Muscle of leg (tissue), 11 donors: ENCODE results near the gene RPAP3. TPM values are rescaled to one million over a fixed set of nuclear protein-coding genes. Genes with fewer than 3 reads are reported as not detected.

Source experiments
- DNase-seq: peaks from one replicate; pipeline ENCODE4 v3.0.0; 2013
- H3K27ac ChIP-seq: one replicate; pipeline ENCODE4 v1.5.1; 2013; ENCODE audit warnings: mild to moderate bottlenecking, low read length, control low read depth
- H3K27me3 ChIP-seq: one replicate; pipeline ENCODE4 v1.6.1; 2013; ENCODE audit warnings: low read length; ENCODE audit not compliant: control insufficient read depth, insufficient read depth
- H3K36me3 ChIP-seq: one replicate; pipeline ENCODE4 v1.6.1; 2013; ENCODE audit warnings: low read length; ENCODE audit not compliant: control insufficient read depth, insufficient read depth
- H3K4me1 ChIP-seq: one replicate; pipeline ENCODE4 v1.6.1; 2013; ENCODE audit warnings: low read length; ENCODE audit not compliant: control insufficient read depth, insufficient read depth
- H3K4me3 ChIP-seq: one replicate; pipeline ENCODE4 v1.5.1; 2013; ENCODE audit warnings: low read length, control low read depth
- H3K9me3 ChIP-seq: replicated peaks from 2 replicates; pipeline ENCODE4 v1.6.1; 2013; ENCODE audit warnings: low read depth, low read length; ENCODE audit not compliant: control insufficient read depth
- WGBS: methylation state at CpG from one replicate; pipeline ENCODE4 v1.1.5; 2013; ENCODE audit warnings: missing lambda C conversion rate; ENCODE audit not compliant: insufficient coverage; 5-methylcytosine and 5-hydroxymethylcytosine counted together
- polyA plus RNA-seq, 8 donors: library from polyadenylated mRNA; unstranded; fragments of 120-200 nt; gene quantifications; one replicate each; pipeline versions ENCODE4 v1.2.1 to v1.2.3, GENCODE V29; 2013; ENCODE audit warnings: inconsistent platforms in 1 of 8, low replicate concordance in 1 of 8; ENCODE audit not compliant: insufficient read length in 8 of 8, insufficient read depth in 1 of 8
- total RNA-seq: library from RNA; stranded (reverse); fragments of 120-200 nt; gene quantifications from one replicate; pipeline ENCODE4 v1.2.4, GENCODE V29; 2013

The RPAP3 gene
- total and polyA plus RNA-seq, 9 donors = 18.0 to 28.1 (median 24.7) TPM

DNA sequence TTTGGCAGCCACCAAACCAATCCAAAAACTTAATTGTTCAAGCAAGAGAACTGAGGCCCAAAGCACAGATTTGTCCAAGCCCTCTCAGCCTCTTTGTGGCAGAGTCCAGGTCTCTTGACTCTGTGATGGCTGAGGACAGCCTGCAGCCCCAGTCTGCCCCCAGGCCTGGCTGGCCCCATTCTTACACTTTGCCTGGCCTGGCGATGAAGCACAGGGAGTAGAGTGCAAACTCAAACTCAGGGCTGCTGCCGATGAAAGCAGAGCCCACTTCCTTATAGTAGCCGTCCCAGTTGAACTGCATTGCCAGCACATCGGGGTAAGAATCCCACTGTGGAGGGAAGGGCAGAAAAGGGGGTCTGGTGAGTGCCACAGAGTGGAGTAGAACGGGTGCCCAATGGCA is 5.6 kb upstream of the RPAP3 start:
- no peak overlapping the region for H3K4me3 ChIP-seq
- no peak for DNase-seq
- no peaks in the 10 kb centered on the region for H3K36me3 ChIP-seq
- no peak overlapping the region for H3K27ac ChIP-seq
- H3K4me1 ChIP-seq = peaks cover 16% of the 10 kb centered on the region
- H3K9me3 ChIP-seq = no peaks in the 10 kb centered on the region
- 70% methylated on average over 4 of the region's 5 CpGs for WGBS
- no peaks in the 10 kb centered on the region for H3K27me3 ChIP-seq

DNA sequence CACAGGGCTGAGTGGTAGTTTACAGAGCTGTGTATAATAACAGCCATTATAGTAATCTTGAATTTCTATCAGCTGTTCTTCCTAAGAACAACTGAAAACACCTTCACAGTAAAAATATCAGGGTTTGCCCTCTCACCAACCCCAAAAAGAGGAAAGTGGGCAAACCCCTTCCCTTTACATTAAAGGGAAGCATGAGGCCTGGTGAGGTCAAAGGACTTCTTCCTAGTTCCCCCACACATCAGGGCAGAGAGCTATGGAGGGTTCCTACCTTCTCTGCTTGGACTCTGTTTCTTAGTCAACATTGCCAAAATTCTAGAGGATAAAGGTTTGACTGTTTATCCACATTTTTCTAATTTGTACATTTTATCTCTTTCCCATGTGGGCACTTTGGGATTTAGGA is 4.4 kb upstream of the RPAP3 start:
- no peak for DNase-seq
- Histone ChIP-seq H3K4me3 (no peak overlapping the region), H3K27me3 (no peaks in the 10 kb centered on the region), H3K9me3 (no peaks in the 10 kb centered on the region), H3K27ac (no peak overlapping the region), H3K36me3 (no peaks in the 10 kb centered on the region), H3K4me1 (peaks cover 4% of the 10 kb centered on the region)

DNA sequence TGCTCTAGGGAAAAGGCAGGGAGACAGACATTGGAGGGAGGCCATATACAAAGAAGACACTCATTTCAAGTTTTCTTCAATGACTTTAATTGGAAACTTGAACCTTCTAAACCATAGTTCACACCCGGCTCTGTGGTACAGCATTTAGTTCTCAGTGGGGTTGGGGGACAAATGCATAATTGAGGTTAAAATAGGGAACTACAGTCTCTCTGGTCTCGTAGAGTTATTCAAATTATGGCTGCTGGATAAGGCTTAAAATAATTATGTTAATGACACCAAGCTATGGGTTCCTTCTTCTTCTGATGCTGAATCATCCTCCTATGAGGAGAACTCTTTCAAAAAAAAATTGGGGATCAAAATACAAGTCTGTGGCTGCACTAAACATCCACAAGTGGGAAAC is 3.8 kb upstream of the RPAP3 start:
- no peaks in the 10 kb centered on the region for H3K9me3 ChIP-seq
- no peaks in the 10 kb centered on the region for H3K27me3 ChIP-seq
- no CpG with 5 or more reads among the region's 2 CpGs for WGBS
- H3K4me1 ChIP-seq = peaks cover 1% of the 10 kb centered on the region
- no peak overlapping the region for H3K27ac ChIP-seq
- no peak overlapping the region for H3K4me3 ChIP-seq
- no peak for DNase-seq
- no peaks in the 10 kb centered on the region for H3K36me3 ChIP-seq

DNA sequence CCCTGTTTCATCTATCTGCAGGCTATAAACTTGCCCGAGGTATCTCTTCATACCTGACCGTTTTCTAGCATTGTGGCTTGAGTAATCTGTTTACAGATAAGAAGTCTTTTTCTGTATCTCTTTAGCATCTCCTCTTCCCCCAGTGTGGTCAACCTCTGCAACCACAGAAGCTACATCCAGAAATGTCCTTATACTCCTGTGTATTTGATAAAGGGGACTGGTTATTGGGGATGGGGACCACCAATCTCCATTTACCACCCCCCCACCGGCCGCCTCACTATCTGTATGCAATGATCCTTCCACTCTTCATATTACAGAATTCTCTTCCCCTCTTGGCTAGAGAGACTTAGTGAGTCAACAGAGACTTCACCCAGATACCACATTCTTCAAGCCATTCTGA is 3.4 kb upstream of the RPAP3 start:
- Histone ChIP-seq H3K9me3 (no peaks in the 10 kb centered on the region), H3K27ac (no peak overlapping the region), H3K27me3 (no peaks in the 10 kb centered on the region), H3K4me1 (peaks cover 3% of the 10 kb centered on the region), H3K4me3 (no peak overlapping the region), H3K36me3 (no peaks in the 10 kb centered on the region)
- DNase-seq = no peak
- no CpG with 5 or more reads among the region's 4 CpGs for WGBS

DNA sequence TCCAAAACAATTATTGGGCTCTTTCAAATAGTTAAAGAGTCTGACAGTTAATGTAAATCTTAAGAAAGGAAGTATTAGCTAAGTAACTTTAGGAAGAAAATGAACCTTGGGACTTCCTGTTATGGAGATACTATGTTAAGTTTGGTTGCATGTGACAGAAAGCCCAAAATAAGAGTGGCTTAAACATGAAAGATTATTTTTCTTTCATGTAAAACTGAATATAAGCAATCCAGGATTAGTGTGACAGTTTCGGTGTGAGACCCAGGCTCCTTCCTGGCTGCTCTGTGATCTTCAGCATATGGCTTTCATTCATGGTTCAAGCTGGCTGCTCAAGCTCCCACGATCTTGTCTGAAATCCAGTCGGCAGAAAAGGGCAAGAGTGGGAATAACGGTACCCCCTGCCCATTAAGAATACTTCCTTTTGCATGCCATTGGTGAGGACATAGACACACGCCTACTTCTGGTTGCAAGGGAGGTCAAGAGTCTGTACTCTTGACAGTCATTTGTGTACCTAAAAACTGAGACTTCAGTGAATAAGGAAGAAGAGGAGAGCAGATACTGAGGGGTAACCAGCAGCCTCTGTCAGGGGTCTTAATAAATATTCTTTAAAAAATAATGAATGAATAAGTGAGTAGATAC is 2.2 kb upstream of the RPAP3 start:
- no peaks in the 10 kb centered on the region for H3K36me3 ChIP-seq
- no peaks in the 10 kb centered on the region for H3K9me3 ChIP-seq
- 50% methylated on average over 1 of the region's 5 CpGs for WGBS
- H3K27ac ChIP-seq = no peak overlapping the region
- no peaks in the 10 kb centered on the region for H3K27me3 ChIP-seq
- no peak for DNase-seq
- H3K4me1 ChIP-seq = peaks cover 3% of the 10 kb centered on the region
- H3K4me3 ChIP-seq = no peak overlapping the region

DNA sequence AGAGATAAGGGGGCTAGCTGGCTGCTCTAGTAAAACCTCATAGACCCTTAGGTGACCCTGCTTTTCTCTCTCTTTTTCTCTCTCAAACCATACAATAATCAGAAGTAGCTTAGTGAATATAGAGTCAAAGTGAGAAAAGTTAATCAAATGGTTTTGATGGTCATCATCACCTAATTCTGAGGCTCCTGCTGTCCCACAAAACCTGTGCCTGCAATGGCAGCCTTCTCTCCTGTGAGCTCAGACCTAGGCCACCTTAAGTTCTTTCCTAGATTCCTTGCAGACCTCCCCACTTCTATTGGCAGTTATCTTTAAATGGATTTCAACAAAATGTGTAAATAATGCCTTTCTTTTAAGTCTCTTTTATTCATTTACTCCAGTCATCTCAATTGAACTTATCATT is 1.5 kb upstream of the RPAP3 start:
- Histone ChIP-seq H3K27ac (no peak overlapping the region), H3K4me1 (peaks cover 3% of the 10 kb centered on the region), H3K4me3 (no peak overlapping the region)

DNA sequence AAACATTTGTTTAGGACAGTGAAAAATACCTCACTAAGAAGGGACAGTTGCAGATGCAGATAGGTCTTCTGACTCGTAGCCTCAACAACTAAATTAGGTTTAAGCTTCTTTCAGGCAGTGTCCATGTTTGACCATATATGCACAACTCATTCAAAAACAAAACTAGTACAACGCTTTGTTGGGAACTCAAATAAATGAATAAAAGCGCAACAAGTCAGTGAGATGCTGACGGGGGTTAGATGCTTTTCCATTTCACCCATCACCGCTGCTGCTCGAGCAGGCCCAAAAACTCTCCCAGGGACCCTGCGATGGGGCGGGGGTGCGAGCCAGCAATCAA is 633 bp downstream of the RPAP3 start:
- H3K9me3 ChIP-seq = no peaks in the 10 kb centered on the region
- H3K36me3 ChIP-seq = peaks cover 5% of the 10 kb centered on the region
- H3K4me1 ChIP-seq = peaks cover 3% of the 10 kb centered on the region
- DNase-seq = no peak
- no peaks in the 10 kb centered on the region for H3K27me3 ChIP-seq
- peak overlapping the region; percentile 82 for H3K27ac ChIP-seq
- peak overlapping the region; percentile 72 for H3K4me3 ChIP-seq
- whole genome bisulfite sequencing = 0% methylated on average over 6 of the region's 9 CpGs

More for the DNA sequence above, 1.5 kb upstream of the RPAP3 start:
- H3K9me3 ChIP-seq = no peaks in the 10 kb centered on the region
- no peaks in the 10 kb centered on the region for H3K36me3 ChIP-seq
- no peak for DNase-seq
- no peaks in the 10 kb centered on the region for H3K27me3 ChIP-seq

DNA sequence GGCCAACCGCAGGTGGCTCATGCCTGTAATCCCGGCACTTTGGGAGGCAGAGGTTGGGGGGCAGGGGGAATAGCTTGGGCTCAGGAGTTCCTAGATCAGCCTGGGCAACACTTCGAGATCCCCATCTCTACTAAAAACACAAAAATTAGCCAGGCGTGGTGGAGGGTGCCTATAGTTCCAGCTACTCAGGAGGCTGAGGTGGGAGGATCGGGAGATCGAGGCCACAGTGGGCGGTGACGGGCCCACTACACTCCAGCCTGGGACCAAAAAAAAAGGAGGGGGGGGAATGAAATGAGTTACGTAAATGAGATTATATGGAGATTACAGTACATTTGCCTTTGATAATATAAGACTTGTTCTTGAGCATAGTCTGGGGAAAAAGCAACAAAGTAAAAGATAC is 1.1 kb downstream of the RPAP3 start:
- peaks cover 3% of the 10 kb centered on the region for H3K4me1 ChIP-seq
- 85% methylated on average over 6 of the region's 9 CpGs for WGBS
- peaks cover 7% of the 10 kb centered on the region for H3K36me3 ChIP-seq
- no peak for DNase-seq
- H3K4me3 ChIP-seq = no peak overlapping the region
- H3K27ac ChIP-seq = no peak overlapping the region
- H3K9me3 ChIP-seq = no peaks in the 10 kb centered on the region
- no peaks in the 10 kb centered on the region for H3K27me3 ChIP-seq

DNA sequence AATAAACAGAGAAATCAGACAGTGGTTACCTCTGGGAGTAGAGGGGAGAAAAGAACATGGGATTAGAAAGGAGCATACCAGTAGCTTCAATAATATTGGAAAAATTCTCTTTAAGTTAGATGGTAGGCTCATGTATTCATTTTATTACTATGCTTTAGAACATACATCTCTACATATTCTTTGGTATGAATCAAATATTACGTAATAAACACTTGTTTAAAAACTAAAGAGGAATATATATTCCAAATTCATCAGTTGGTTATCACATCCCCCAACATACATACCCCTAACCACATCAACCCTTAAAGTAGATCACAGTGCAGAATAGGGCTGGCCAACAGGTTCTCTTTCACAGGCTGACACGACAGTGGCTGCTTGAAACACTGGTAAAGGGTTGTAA is 5.6 kb downstream of the RPAP3 start:
- Histone ChIP-seq H3K4me1 (peaks cover 3% of the 10 kb centered on the region), H3K36me3 (peaks cover 16% of the 10 kb centered on the region), H3K4me3 (no peak overlapping the region), H3K27ac (no peak overlapping the region), H3K9me3 (no peaks in the 10 kb centered on the region), H3K27me3 (no peaks in the 10 kb centered on the region)
- no CpG with 5 or more reads among the region's 2 CpGs for WGBS
- DNase-seq = no peak

DNA sequence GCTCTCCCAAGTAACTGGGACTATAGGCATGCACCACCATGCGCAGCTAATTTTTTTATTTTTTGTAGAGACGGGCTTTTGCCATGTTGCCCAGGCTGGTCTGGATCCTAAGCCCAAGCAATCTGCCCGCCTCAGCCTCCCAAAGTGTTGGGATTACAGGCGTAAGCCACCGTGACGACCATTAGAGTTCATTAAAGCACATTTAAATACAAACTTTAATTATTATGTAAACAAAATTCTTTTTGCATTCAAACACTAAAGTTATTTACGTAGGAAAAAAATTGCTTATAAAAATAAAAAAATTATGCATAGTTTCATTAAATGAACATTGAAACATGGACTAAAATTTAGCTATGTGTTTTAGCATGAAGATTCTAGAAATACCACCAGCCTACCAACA is 7.2 kb downstream of the RPAP3 start:
- Histone ChIP-seq H3K4me3 (no peak overlapping the region), H3K27ac (no peak overlapping the region), H3K36me3 (peaks cover 16% of the 10 kb centered on the region), H3K4me1 (no peaks in the 10 kb centered on the region), H3K9me3 (no peaks in the 10 kb centered on the region), H3K27me3 (no peaks in the 10 kb centered on the region)
- no peak for DNase-seq
- WGBS = 90% methylated on average over 2 of the region's 7 CpGs

DNA sequence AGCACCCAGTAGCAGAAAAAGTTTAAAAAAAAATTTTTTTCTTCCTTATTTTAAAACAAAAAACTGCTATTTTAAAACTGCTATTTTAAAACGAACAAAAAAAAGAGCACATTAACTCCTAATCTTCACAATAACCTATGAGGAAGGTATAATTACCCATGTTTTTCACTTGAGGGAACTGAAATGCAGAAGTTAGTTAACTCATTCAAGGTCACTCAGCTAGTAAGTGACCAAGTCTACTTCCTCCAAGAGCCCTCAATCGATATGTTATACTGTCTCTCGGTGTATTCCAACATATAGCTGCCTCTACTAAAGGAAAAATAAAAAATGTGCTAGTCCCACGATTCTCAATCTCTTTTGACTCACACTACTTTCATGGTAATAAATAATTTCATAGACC is 7.8 kb downstream of the RPAP3 start:
- peaks cover 19% of the 10 kb centered on the region for H3K36me3 ChIP-seq
- no peaks in the 10 kb centered on the region for H3K4me1 ChIP-seq
- no peak for DNase-seq
- H3K4me3 ChIP-seq = no peak overlapping the region
- no peaks in the 10 kb centered on the region for H3K9me3 ChIP-seq
- H3K27me3 ChIP-seq = no peaks in the 10 kb centered on the region
- WGBS = no CpG with 5 or more reads among the region's 4 CpGs
- H3K27ac ChIP-seq = no peak overlapping the region
